Suppressor macrophage (primary cell): ENCODE measurements around the gene RAB11FIP4.

Experiments used
- DNase-seq, 4 experiments: peaks; one replicate each; pipeline ENCODE4 v3.0.0-alpha.2; 2020 to 2022

RAB11FIP4 gene

DNA sequence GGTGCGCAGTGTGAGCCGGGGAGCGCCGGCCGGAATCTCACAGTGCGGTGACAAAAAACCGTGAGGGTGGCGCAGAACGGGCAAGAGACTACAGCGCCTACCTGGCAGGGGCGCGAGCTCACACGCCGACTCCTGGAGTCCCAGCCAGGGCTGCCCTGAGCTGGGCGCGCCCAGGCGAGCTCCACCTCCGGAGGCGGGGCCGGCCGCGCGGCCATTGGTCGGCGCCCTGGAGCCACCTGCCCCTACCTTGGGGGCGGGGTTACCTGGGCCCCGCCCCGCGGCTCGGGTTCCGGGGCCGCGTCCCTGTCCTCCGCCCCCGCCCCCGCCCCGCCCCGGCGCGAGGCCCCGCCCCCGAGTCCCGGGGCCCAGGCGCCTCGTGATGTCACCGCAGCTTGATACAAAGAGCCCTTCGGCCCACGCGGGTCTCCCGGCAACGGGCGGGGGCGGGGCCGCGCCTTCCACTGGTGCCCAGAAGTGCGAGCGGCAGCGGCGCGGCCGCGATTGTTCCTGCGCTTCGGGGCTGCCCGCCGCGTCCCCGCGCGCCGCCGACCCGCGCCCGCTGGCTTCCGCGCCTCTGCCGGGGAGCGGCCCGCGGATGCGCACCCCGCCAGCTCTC is 96.3 kb downstream of the RAB11FIP4 start:
- DNase-seq: peak; percentile 90 to 96 (median 93)

DNA sequence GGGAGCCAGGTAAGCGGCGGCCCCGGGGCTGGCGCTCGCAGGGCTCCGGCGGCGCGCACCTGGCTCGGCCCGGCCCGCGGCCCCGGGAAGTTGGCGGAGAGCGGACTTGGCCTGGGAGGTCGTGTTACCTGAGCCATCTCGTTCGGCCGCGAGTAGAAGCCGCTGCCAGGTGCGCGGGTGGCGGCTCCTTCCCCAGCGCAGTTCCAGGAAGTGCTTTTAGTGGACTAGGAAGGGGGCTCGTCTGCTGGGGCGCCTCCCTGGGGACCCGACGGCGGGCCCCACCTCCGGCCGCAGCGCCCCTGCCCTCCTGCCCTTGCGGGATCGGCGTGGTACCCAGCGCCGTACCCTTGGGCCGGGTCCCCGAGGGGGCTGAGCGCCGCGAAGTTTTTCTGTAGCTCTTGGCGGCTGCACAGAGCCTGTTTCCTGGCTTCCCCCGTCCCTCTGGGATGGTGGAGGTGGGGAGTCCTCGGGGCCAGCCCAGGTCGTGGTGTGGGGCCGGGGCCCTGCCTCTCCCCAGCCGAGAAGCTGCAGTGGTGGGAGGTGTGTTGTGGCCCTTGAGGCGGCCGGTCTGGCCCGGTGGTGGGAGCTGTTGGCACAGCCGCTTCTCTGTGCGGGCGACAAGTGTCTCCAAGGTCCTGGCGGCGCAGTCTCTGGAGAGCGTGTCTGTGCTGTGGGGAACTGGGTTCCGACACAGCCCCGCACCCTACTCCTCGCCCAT is 96.9 kb downstream of the RAB11FIP4 start:
- DNase-seq: peak; percentile 28 to 62 (median 54)

DNA sequence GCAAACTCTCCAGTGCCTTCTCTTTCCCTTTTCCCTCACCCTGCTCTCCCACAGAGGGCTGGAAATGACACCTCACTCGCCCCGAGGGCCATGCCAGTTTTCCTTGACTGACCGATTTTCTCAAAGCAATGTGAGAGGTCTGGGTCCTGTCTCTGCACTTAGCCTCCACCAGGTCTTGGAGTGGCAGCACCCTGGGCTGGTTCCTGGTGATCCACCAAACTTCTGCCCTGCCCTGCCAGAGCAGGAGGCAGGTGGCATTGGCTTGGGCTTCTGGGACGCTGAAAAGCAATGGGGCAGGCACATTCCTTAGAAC is 97.5 kb downstream of the RAB11FIP4 start:
- no peak for DNase-seq

DNA sequence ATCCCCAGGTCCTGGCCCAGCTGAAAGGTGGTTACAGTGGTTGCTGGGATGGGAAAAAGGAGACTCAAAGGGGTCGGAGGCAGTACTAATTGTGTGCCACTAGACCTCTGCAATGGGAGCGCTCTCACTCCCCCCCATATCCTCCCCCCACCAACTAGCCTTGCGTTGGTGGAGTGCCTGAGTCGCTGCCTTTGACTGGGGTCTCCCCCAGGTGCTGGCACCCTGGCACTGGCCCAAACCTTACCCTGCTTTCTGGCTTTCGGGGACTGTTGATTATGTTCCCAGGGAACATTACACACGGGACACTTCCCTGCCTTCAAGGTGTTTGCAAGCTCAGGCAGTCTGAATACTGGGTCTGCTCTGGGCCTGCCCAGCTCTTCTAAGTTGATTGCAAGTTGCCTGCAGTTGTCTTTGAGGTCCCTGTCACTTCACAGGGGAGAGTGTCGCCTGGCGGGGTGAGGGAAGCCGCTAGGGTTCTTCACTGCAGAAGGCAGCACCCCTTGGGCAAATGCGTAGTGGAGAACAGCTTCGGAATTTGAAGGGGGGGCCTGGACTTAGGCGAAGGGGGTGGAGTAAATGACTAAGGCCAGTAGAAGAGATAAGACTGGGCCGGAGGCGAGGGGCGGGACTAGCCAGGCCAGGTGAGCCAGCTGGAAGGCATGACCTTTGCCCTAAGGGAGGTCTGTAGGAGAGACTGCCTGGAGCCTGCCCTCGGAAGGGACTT is 98.0 kb downstream of the RAB11FIP4 start:
- no peak for DNase-seq

DNA sequence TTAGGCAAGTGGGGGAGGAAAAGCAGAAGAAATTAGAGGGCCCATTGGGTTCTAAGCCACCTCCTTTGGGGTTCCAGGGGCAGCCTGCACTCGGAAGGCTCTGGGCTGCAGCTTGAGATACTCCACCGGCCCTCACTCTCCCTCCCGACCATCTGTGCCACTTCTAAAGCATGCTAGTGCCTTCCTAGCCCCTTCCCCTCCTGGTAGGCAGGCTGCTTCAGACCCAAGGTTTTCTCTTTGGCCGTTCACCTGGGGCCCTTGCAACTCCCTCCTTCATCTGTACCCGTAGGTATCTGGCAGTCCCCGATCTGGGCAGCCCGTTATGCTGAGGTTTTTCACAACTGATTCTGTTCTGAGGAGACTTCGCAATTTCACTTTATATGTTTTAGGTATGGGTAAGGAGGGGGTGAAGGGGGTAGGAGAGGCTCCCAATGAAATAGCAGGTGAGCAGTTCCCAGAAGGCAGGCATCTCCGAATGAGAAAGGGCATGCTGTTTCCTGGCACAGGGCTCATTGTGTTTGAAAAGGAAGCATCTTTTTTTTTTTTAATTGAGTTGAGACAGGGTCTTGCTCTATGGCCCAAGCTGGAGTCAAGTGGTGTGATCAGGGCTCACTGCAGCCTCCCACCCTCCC is 98.7 kb downstream of the RAB11FIP4 start:
- no peak for DNase-seq

DNA sequence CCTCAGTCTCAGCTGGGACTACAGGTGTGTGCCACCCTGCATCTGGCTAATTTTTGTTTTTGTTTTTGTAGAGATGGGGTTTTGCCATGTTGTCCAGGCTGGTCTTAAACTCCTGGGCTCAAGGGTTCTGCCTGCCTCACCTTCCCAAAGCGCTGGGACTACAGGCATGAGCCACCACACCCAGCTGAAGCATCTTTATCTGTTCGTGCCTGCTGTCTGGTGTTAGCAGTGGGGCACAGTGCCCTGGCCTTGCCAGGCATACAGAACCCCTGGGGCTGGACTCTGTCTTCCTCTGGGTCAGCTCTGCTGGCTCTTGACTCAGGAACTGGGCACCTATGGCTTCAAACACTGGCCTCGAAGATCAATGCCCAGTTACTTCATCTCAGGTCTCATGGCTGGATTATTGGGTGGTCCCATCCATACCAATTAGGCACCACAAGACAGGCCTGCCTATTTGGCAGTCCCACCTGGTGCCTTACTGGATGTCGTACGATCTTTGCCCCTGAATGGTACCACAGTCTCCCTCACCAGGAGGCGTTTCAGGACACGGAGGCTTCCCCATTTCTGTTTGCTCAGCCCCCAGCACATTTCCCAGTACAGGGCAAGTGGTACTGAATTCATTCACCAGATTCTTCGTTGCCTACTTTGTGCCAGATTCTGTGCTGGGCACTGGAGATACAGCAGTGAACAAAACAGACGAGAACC is 99.3 kb downstream of the RAB11FIP4 start:
- no peak for DNase-seq

DNA sequence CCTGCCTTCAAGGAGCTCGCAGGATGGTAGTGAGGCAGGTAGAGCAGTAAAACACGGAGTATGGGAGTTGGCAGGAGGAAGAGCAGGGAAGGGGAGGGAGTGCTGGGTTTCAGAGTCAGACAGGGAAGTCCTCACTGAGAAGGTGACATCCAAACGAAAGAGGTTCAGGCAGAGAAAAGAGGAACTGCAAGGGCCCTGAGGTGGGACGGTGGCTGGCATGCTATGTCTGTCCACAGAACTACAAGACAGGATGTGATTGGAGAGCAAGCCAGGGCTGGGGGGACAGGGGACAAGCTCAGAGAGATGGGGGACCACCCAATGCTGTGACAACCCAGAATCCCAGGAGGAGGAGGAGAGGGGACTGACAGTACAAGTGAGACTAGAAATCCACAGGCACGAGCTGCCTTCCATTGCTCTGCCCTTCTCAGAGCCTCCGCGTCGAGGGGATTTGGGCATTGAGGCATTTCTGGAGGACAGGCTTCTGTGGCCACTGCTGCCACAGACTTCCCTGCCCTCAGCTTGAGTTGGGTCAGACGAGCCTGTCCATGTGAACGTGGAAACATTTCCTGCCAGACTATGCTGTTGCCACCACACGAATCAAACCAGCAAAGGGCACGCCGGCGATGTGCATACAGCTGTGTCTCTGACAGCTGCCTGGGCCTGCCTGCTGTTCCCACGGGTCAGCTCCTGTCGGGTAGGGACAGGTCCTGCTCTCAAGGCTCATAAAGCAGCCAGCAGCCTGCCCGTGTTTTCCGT is 100.1 kb downstream of the RAB11FIP4 start:
- DNase-seq: peak; percentile 62 to 73 (median 68)

DNA sequence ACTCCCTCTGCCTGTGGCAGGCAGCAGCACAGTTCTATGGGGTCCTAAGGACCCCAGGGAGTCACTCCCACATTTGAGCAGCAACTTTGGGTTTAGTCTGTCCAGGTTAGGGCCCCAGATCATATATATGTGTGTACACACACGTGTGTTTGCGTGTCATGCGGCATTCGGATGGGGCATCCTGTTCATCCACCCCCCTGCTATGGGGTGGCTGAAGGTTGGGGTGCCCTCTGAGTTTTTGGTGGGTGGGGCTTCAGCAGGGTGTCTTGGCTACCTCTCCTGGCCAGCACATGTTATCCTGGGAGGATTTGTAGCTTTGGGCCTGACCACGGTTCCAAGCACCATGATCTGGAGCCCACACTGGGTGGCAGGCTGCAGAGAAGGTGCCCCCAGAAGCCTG is 100.7 kb downstream of the RAB11FIP4 start:
- no peak for DNase-seq

DNA sequence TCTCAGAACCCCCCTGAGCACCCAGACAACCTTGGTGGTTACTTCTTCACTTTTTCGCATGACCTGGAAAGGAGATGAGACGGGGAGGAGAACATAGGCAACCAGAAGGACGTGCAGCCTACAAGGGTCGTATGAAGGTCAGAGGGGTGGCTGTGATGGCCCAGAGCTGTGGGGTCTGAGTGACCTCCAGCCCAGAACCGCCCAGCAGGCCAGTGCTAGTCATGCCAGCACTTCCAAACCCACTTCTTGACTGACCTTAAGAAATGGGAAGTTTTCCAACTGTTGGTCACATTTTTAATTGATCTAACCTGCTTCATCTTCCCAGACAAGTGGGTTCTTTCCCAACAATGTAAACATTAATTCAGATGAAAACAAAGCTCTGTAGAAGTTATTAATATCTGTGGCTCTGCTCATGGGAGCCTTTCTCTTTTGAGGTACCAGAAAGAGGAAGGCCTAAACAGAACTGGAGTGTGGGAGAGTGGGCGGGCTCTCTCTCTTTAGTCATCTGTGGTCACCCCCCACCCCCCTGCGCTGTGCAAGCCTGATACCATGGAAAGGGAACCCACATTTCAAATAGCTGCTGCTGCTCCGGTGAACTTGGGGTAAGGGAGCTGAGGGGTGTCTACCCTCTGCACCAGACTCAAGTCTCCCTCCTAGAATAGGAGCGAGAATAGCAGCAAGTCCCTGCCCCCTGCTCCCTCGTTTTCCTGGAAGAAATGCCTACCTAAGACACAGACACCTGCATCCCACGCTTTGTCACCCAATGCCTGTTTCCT is 101.6 kb downstream of the RAB11FIP4 start:
- DNase-seq: peak; percentile 92 to 96 (median 94)

DNA sequence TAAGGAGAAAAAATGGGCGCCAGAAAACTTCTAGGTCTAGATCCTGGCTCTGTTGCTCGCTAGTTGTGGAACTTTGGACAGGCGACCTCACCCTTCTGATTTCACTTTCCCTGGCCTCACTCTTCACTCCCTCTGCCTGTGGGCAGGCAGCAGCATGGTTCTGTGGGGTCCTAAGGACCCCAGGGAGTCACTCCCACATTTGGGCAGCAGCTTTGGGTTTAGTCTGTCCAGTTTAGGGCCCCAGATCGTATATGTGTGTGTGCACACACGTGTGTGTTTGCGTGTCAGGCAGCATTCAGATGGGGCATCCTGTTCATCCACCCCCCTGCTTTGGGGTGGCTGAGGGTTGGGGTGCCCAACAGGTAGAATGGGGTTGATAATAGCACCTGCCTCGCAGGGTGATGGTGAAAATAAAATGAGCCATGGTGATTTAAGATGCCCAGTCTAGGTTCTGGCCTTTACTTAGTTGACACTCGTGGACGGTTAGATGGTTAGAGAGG is 102.2 kb downstream of the RAB11FIP4 start:
- no peak for DNase-seq

DNA sequence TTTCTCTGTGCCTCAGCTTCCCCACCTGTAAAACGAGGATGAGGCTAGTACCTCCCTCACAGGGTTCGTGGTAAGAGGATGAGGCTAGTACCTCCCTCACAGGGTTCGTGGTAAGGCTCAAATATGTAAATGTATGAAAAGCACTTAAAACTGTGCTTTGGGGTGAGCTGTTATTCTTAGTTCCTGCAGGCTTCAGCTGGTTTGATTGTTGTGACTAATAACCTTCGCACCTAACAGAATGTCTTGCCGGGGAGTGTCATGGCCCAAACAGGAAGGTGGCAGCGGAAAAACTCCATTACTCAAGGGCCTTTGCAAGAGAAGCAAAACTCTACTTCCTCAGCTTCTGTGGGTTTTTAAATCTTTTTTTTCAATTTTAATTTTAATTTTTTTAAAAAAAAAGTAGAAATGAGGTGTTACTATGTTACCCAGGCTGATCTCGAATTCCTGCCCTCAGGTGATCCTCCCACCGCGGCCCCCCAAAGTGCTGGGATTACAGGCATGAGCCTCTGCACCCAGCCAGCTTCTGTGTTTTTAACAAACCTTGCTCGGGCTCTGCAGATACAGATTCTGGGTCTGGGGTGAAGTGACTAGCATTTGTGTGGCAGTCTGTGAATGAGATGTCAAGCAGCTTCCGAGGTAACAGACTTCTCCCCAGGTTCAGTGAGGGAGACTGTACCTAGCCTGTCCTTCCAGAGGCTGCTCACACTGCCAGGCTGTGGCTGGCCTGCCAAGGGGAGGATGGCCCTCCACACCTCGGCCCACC is 103.0 kb downstream of the RAB11FIP4 start:
- DNase-seq: peak; percentile 77 to 90 (median 82)

DNA sequence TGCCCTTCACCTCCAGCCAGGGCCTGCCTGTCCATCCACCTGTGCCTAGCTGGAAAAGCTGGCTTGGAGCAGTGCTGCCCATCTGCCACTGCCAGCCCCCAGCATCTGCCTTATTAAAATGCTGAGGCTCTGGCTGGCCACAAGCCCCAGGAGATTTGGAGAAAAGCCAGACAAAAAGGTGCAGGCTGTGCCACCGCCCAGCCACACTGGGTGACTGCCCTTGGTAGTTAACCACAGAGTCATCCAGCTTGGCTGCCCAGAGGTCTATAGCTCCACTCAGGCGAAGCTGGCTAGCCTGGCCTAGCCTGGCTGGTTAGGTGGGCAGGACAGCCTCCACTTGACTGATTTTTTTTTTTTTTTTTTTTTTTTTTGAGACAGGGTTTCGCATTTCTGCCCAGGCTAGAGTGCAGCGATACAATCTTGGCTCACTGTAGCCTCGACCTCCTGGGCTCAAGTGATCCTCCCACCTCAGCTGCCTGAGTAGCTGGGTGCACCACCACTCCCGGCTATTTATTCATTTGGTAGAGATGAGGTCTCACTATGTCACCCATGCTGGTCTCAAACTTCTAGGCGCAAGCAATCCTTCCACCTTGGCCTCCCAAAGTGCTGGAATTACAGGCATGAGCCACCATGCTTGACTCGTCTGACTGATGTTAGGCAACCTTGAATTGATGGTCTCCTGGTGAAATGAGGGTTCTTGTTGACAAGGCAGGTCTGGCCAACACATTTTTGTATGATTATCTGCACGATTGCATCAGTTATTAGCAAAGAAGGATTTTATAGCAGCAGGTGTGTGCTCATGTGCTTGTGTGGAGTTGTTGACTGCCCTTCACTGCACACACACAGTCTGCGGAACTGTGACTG is 103.8 kb downstream of the RAB11FIP4 start:
- DNase-seq: no peak

DNA sequence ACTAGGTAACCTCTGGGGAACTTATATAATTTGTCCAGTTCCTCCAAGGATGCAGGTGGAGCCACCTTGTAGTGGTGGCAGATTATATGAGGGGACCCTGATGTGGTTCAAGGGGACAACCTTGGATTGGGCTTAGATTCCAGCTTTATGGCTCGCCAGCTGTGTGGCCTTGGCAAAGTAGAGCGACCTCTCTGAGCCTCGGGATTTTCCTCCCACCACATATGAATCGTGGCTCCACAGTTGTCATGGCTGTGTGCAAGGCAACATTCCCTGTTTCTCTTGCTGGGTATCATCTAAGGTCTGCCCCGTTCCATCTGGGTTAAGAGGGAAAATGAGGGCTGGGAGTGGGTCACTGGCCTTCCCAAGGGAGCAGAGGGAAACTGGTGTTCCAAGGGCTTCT is 104.6 kb downstream of the RAB11FIP4 start:
- DNase-seq: no peak

DNA sequence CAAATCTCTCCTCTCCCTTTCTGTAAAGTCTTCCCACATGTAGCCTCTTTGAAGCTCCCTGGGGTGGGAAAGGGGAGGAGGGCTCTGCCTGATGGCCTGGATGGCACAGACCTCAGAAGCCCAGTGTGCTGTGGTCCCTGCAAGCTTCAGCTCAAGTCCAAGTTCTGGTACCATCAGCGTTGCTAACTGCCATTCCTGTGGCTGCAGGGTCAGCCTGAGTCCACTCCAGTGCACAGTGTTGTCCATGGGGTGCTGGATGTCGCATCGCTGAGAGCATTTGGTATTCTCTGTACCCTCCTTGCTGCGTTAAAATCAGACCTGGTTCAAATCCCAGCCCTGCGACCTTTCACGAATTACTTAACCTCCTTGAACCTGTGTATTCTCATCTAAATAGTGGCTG is 105.1 kb downstream of the RAB11FIP4 start:
- DNase-seq: no peak

DNA sequence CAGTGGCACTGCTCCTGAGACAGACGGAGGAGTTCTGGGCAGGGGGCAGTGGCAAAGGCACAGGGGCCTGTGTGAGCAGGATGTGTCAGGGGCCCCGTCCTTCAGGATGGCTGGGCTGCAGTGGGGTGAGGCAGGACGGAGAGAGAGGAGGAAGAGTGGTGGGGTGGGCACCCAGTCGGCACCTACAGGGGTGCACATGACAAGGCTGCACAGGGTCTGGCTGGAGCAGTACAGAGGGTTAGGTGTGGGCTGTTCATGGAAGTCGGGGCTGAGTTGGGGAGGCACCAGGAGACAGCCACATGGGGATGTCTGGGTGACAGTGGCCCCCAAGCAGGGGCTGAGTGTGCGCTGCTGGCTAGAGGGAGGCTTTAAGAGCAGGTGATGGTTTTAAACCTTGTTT is 106.0 kb downstream of the RAB11FIP4 start:
- no peak for DNase-seq

DNA sequence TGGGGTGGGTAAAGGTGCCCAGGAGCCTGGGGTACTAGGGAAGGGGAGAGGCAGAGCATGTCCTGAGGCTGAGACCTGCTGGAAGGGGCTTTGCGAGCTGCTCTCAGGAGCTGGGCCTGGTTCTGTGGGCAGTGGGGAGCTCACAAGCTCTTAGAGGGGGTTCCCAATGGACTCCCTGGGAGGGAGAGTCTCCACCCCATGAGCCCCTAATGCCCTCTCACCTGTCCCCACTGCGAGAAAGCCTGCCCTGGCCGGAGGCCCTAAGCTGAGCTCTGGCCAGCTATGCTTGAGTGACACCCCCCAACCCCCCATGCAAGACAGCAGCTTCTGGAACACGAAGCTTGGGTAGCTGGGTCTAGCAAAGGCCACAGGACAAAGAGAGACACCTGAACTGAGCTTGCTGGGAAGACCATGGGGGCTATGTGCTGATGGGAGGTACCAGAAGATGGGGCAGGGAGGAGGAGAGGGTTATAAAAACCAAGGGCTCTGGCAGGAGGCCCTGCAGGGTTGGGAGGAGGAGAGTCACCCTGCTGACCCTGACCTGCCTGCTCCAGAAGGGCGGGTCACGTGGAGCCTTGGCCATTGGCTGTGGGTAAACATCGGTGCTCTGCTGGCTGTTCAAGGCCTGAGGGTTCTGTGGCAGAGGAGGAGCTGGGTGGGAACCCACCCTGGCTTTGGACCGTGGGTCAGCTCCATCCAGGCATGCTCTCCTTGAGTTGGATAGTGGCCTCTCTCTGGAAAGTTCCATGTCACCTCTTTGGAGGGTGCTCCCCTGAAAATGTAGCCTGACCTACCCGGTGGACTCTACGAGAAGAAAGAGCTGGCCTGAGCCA is 106.7 kb downstream of the RAB11FIP4 start:
- DNase-seq: no peak

DNA sequence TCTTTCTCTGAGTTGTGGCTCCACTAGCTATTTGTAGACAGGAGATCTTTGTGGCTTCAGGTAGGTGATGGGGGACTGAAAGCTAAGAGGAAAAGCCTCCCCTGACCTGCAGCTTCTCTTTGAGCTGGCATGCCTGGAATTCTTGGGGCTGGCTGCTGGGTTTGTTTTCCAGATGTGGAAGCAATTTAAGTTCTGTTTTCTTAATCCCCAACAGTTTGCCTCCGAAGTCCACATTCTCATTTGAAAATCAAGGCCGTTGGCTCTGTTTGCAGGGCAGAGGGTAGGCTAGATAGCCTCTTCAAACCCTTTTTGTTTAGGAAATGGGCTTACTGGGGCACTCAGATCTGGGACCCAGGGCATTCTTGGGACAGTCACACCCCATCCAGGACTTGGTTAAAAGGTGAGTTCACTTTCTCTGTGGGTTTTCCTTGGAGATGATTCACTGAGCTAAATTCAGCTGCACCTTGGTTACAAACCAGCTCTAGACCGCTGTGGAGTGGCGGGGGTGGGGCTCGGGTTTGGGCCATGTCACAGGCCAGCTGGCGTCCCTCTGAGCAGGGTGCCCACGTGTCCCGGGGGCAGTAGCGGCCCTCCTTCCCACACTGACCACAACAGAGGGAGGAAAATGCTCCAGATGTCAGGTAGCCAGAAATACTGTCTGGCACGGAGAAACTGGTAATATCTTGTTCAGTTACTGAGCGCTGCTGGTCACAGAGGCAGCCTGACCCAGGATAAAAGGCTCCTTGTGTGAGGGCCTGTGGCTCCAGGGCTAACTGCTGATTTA is 108.5 kb downstream of the RAB11FIP4 start:
- DNase-seq: peak in 3 of 4 experiments; percentile 23 to 59 (median 47)
